Stimulated activated CD4-positive, alpha-beta T cell treated with anti-CD3 and anti-CD28 coated beads, Interleukin-12 subunit alpha, Interleukin-12 subunit beta, amount 100 ng/mL, for 4 hours (primary cell): ENCODE measurements around the gene CPNE8.
A peak's percentile ranks its signal among the peaks of the same experiment; 100 is the strongest.

Experiments used
- DNase-seq: peaks from one replicate; pipeline ENCODE4 v3.0.0-alpha.2; 2020

CPNE8 gene

GRCh38 chr12:38905480-38906351, at the start of gene CPNE8:
TSS of gene CPNE8 (minus strand) at chr12:38905591. CDS start at chr12:38905534, 57 bp downstream.
- DNase-seq = peak; percentile 39

GRCh38 chr12:38954238-38954873, 49.0 kb upstream of the CPNE8 start:
- DNase-seq = no peak

GRCh38 chr12:38949363-38949762, 44.0 kb upstream of the CPNE8 start:
- DNase-seq = no peak

- DNase-seq = no peak
Observed at GRCh38 chr12:38934686-38935085, 29.3 kb upstream of the CPNE8 start.

GRCh38 chr12:38934078-38934584, 28.7 kb upstream of the CPNE8 start:
- no peak for DNase-seq

- no peak for DNase-seq
Observed at GRCh38 chr12:38932320-38932719, 26.9 kb upstream of the CPNE8 start.

GRCh38 chr12:38931461-38931860, 26.1 kb upstream of the CPNE8 start:
- DNase-seq = no peak

GRCh38 chr12:38930990-38931389, 25.6 kb upstream of the CPNE8 start:
- no peak for DNase-seq

GRCh38 chr12:38926501-38926900, 21.1 kb upstream of the CPNE8 start:
- no peak for DNase-seq

GRCh38 chr12:38921025-38921677, 15.8 kb upstream of the CPNE8 start:
- peak; percentile 22 for DNase-seq

- no peak for DNase-seq
Observed at GRCh38 chr12:38919191-38919590, 13.8 kb upstream of the CPNE8 start.

GRCh38 chr12:38915429-38916182, 10.2 kb upstream of the CPNE8 start:
- no peak for DNase-seq

- no peak for DNase-seq
Observed at GRCh38 chr12:38912116-38912515, 6.7 kb upstream of the CPNE8 start.

- DNase-seq = no peak
Observed at GRCh38 chr12:38911611-38912010, 6.2 kb upstream of the CPNE8 start.

GRCh38 chr12:38907201-38907923, 2.0 kb upstream of the CPNE8 start:
- no peak for DNase-seq

- peak; percentile 70 for DNase-seq
Observed at GRCh38 chr12:38906482-38907200, 1.2 kb upstream of the CPNE8 start.

- DNase-seq = peak; percentile 24
Observed at GRCh38 chr12:38904537-38905479, 583 bp downstream of the CPNE8 start.

GRCh38 chr12:38903596-38903995, 1.8 kb downstream of the CPNE8 start:
- DNase-seq = no peak

GRCh38 chr12:38898001-38898684, 7.2 kb downstream of the CPNE8 start:
- no peak for DNase-seq

GRCh38 chr12:38895446-38895845, 9.9 kb downstream of the CPNE8 start:
- DNase-seq = no peak
